ENCODE measurements around the gene CLIP4.

The CLIP4 gene

DNA sequence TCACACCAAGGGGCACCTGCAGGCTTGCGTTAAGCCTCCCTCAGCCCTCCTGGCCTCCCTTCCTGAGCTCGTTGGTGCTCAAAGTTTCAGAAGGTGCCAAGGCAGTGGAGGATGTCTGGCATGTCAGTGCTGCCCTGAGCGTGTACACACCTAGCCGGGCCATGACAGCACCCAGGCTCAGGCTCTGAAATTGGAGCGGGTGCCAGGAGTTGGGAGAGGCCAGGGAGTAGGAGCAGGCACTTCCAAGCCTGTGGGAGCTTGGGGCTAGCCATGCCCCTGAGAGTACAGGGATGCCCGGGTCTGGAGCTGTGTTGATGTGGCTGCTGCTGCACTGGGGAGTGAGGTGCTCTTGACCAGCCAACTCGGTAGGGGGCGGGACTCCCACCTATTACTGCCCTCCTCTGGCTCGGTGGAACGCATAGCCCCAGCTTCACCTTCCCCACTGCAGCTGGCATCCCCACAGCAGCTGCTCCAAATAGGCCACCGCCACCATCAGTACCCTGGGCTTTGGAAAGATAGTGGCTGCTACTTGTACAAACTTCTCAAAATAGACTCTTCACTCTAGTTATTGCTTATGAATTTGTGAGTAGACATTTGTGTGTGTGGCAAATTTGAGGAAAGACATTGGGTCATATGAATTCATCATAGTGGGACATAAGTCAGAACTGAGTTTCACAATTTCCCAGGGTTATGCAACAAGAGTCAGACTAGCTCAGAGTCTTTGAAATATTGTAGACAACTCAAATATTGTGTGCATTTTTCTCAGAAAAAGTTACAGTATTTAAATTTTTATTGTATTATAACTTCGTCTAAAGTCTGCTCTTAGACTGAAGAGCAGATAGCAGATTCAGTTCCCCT is 34.1 kb upstream of the CLIP4 start:
- TF ChIP-seq GATA2 (IDR thresholded peaks at IDR 0.05; ENCODE audit: low read depth, low read length): no peak
- TF ChIP-seq GATA3 (IDR thresholded peaks at IDR 0.05; ENCODE audit: low read depth, low read length): no peak

DNA sequence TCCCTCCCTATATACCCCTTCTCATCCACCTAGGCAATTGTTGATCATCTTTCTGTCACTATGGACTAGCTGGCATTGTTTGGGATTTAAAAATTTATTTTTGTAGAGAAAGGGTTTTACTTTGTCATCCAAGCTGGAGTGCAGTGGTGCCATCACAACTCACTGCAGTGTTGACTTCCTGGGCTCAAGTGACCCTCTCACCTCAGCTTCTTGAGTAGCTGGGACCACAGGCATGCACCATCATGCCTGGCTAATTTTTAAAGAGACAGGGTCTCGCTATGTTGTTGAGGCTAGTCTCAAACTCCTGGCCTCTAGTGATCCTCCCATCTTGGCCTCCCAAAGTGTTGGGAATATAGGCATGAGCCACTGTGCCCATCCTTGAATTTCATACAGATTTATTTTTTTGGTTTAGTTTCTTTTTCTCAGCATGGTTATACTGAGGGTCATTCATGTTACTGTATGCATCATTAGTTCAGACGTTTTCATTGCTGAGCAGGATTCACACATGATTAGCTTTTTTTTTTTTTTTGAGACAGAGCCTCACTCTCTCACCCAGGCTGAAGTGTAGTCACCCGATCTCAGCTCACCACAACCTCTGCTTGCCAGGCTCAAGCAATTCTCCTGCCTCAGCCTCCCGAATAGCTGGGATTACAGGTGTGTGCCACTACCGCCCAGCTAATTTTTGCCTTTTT is 32.3 kb upstream of the CLIP4 start:
- no peak for TF ChIP-seq GATA2 (IDR thresholded peaks at IDR 0.05; ENCODE audit: low read depth, low read length)
- no peak for TF ChIP-seq GATA3 (IDR thresholded peaks at IDR 0.05; ENCODE audit: low read depth, low read length)

DNA sequence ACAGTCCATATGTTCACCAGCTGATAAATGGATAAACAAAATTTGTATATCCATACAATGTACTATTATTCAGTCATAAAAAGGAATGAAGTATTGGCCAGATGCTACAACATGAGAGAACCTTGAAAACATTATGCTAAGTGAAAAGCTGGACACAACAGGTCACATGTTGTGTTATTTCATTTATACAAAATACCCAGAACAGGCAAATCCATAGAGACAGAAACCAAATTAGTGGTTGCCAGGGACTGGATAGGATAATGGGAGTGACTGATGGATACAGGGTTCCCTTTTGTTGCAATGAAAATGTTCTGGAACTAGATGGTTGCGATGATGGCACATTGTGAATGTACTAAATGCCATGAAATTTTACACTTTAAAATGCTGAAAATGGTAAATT is 30.7 kb upstream of the CLIP4 start:
- no peak for TF ChIP-seq GATA3 (IDR thresholded peaks at IDR 0.05; ENCODE audit: low read depth, low read length)
- no peak for TF ChIP-seq GATA2 (IDR thresholded peaks at IDR 0.05; ENCODE audit: low read depth, low read length)

DNA sequence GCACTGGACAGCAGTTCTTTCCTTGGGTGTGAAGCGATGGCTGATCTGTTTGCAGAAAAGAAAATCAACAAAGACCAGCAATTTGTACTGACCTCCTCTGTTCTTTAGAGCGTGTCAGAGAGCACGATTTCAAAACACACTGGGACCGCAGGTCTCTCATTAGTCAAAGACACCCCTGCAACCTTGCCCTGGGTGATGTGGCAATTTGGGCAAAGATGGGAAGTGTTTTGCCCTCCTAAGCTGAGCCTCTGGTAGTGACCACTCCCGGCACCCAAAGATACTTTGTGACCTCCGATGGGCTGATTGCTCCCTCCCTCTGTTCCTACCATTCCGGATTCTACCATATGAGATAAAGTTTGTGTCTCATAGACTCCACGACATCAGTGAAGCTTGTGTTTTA is 18.2 kb upstream of the CLIP4 start:
- TF ChIP-seq GATA2 (IDR thresholded peaks at IDR 0.05; ENCODE audit: low read depth, low read length) (no peak), GATA3 (IDR thresholded peaks at IDR 0.05; ENCODE audit: low read depth, low read length) (no peak)

DNA sequence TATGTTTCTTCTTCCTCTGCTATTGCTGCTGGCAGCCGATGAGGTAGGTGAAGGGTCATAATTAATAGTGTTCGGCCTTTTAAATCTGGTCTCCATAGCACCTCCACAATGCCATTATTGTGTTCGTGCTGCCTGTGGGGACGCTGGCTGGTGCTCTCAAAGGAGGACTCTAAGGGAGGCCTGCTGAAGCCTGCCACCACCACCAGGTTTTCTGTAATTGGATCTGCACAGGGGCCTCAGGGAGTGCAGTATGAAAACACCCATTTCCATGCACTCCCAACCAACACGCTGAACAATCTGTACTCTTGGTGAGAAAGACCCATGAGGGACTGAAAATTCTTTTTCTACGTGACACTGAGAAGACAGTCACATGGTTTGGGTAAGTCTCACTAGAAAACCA is 17.6 kb upstream of the CLIP4 start:
- TF ChIP-seq GATA3 (IDR thresholded peaks at IDR 0.05; ENCODE audit: low read depth, low read length) (no peak), GATA2 (IDR thresholded peaks at IDR 0.05; ENCODE audit: low read depth, low read length) (no peak)

DNA sequence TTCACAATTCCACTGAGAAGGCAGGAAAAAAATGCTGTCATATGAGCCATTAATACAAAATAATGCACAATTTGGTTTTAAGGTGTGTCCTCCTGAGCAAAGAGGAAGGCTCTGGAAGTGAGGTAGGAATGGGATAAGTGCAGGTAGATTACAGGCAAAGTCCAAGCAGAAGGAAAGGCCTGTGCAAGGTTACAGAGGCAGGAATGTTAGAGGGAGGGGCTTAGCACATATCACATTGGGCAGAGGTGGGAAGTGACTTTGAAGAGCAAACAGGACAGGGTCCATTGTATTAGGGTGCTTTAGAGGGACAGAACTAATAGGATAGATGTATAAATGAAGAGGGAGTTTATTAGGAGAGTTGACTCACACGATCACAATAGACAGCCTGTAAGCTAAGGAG is 14.7 kb upstream of the CLIP4 start:
- TF ChIP-seq GATA2 (IDR thresholded peaks at IDR 0.05; ENCODE audit: low read depth, low read length): no peak
- no peak for TF ChIP-seq GATA3 (IDR thresholded peaks at IDR 0.05; ENCODE audit: low read depth, low read length)

DNA sequence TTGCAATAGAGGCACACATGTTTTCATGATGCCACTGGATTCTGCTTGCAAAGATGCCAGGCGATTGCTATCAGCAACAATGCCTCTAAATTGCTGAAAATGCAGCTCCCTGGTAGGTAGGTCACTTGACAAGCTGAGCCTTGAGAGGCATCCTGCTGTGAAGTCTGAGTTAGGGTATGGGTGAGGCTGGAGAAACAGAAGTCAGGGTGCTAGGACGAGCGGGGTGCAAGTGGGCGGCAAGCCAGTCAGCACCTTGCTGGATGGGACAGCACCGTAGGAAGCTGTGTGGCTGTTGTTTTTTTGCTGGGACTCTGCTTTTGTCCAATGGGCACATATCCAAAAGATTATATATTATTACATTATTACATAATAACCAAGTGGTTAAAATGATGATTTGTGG is 10.5 kb upstream of the CLIP4 start:
- no peak for TF ChIP-seq GATA3 (IDR thresholded peaks at IDR 0.05; ENCODE audit: low read depth, low read length)
- peak; percentile 83 for TF ChIP-seq GATA2 (IDR thresholded peaks at IDR 0.05; ENCODE audit: low read depth, low read length)

DNA sequence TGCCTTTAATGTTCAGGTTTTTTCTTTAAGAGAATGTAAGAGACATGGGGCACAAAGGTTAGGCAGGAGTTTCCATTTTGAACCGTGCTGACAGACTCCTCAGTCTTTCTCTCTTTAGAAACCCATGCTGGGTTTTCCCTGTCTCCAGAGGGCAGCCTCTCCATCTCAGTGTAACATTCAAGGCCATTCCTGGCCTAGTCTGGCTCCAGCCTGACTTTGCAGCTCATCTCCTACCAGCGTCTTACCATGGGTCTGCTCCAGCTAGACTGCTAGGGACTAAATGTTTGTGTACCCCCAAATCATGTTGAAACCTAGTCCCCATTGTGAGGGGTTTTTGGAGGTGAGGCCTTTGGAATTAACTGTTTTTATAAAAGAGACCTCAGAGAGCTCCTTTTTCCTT is 9.8 kb upstream of the CLIP4 start:
- TF ChIP-seq GATA2 (IDR thresholded peaks at IDR 0.05; ENCODE audit: low read depth, low read length) (no peak), GATA3 (IDR thresholded peaks at IDR 0.05; ENCODE audit: low read depth, low read length) (no peak)

DNA sequence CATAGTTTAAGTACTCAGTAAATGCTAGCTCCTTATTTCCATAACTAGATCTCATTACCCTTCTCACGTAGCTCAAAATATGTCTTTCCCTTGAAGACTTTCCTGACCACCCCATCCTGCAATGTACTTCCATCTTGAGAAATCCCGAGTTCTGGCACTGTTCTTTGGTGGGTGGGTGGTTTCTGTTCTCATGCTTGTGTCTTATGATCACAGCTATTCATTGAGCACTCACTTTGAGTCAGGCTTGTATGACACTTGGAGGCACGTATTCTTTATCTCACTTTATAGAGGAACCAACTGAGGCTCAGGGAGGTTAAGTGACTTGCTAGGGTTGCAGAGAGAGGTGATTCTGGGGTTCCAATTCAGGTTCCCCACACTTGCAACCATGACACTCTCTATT is 9.0 kb upstream of the CLIP4 start:
- no peak for TF ChIP-seq GATA3 (IDR thresholded peaks at IDR 0.05; ENCODE audit: low read depth, low read length)
- TF ChIP-seq GATA2 (IDR thresholded peaks at IDR 0.05; ENCODE audit: low read depth, low read length): no peak

DNA sequence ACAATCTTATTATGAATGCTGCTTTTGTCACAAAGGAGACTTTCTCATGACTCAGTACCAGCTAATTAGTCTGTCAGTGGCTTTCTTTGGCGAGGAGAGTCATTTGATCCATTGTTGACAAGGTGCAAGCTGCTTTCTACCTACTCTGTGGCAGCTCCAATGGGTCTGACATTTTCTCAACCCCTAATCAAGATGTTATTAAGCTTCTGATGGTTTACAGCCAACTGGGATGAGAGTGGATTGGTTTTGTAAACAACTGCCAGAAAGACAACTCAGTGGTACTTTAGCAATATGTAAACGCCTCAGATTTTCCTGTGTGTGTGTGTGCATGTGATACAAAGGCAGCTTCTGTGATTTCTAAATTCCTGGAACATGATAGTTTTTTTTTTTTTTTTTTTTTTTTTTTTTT is 8.2 kb upstream of the CLIP4 start:
- TF ChIP-seq GATA2 (IDR thresholded peaks at IDR 0.05; ENCODE audit: low read depth, low read length) (no peak), GATA3 (IDR thresholded peaks at IDR 0.05; ENCODE audit: low read depth, low read length) (no peak)

DNA sequence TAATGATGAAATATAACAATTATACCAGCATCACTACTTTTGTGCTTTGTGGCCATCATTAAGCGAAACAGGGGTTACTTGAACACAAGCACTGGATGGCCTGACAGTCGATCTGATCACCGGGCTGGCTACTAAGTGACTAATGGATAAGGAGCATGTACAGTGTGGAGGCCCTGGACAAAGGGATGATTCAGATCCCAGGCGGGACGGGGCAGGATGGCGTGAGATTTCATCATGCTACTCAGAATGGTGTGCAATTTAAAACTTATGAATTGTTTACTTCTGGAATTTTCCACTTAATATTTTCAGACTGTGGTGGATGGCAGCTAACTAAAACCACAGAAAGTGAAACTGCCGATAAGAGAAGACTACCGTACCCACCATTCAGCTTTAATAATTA is 7.0 kb upstream of the CLIP4 start:
- TF ChIP-seq GATA3 (IDR thresholded peaks at IDR 0.05; ENCODE audit: low read depth, low read length) (no peak), GATA2 (IDR thresholded peaks at IDR 0.05; ENCODE audit: low read depth, low read length) (no peak)

DNA sequence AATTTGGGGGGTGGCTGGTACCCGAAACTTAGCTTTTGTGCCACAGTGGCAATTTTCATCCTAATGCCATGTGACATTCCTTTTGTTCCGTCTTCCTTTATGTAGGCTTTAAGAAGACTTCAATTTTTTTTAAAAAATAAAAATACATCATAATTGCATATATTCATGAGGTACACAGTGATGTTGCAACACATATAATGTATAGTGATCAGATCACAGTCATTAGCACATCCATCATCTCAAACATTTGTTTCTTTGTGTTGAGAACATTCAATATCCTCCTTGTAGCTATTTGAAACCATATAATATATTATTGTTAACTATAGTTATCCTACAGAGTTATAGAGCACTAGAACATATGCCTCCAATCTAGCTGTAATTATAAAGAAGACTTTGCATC is 6.0 kb upstream of the CLIP4 start:
- TF ChIP-seq GATA2 (IDR thresholded peaks at IDR 0.05; ENCODE audit: low read depth, low read length) (no peak), GATA3 (IDR thresholded peaks at IDR 0.05; ENCODE audit: low read depth, low read length) (no peak)

DNA sequence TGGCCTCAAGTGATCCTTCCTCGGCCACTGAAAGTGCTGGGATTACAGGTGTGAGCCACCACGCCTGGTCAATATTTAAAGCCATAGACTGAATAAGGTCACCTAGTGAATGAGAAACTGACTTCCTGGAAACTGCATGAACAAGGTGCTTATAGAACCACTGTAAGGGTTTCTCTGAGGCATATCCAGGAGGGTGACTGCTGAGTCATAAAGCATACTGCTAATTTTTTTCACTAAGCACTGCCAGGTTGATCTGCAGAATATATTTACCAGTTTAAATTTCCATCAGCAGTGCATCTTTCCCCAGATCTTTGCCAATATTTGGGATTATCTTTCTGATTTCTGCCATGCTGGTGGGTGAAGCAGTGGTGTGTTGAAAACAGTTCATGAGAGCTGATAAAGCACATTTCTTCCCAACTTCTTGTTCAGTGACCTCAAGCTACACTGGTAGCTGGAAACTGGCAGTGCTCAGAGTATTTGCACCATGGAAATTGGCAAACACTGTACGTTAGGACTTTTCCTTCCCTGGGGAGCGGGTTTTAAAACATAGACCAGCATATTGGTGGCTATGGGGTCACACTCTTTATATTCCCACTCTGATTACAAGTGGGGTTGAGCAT is 4.2 kb upstream of the CLIP4 start:
- TF ChIP-seq GATA2 (IDR thresholded peaks at IDR 0.05; ENCODE audit: low read depth, low read length): no peak
- no peak for TF ChIP-seq GATA3 (IDR thresholded peaks at IDR 0.05; ENCODE audit: low read depth, low read length)

DNA sequence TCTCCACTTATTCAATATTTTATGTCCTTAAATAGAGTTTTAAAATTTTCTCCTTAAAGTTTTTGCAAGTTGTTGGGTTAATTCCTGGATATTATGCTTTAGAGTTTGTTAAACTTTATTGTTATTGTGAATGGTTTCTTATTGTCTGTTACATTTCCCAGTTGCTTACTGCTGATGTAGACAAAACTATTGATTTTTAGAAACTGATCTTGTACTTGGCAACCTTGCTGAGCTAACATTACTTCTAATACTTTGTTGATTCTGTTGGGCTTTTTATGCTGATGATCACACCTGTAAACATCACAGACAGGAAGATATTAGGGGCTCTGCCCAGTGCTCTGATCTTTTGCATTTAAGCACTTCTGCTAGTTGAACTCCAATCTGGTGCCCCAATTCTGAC is 2.8 kb upstream of the CLIP4 start:
- no peak for TF ChIP-seq GATA2 (IDR thresholded peaks at IDR 0.05; ENCODE audit: low read depth, low read length)
- TF ChIP-seq GATA3 (IDR thresholded peaks at IDR 0.05; ENCODE audit: low read depth, low read length): no peak

Measured in SH-SY5Y (cell line).